HG03025 (cell line): ENCODE data around the gene LIMK1.
"Not testable (repeated sequence)": the region's sequence is repeated elsewhere in the genome, so short reads cannot be mapped to it uniquely, and the experiment has no call there.

Experiments used
- ATAC-seq: cut with Tn5 transposase; IDR thresholded peaks from one replicate; pipeline ENCODE4 v1.9.1; 2021; ENCODE audit warnings: mild to moderate bottlenecking, moderate library complexity; ENCODE audit not compliant: unreplicated experiment, low FRiP score

LIMK1 gene

GRCh38 chr7:74167324-74167723 lies 83.7 kb downstream of the LIMK1 start:
- not testable (repeated sequence) for ATAC-seq
